Stimulated activated CD4-positive, alpha-beta T cell treated with anti-CD3 and anti-CD28 coated beads, Interleukin-4, amount 100 ng/mL, for 1 hour (primary cell): ENCODE data around the gene ATG5.
"Not testable (repeated sequence)": the region's sequence is repeated elsewhere in the genome, so short reads cannot be mapped to it uniquely, and the experiment has no call there.

Experiments
- DNase-seq: peaks from one replicate; pipeline ENCODE4 v3.0.0-alpha.2; 2020

Gene ATG5

GRCh38 chr6:106309766-106310373, 15.7 kb downstream of the ATG5 start:
- DNase-seq, result no peak

DNA sequence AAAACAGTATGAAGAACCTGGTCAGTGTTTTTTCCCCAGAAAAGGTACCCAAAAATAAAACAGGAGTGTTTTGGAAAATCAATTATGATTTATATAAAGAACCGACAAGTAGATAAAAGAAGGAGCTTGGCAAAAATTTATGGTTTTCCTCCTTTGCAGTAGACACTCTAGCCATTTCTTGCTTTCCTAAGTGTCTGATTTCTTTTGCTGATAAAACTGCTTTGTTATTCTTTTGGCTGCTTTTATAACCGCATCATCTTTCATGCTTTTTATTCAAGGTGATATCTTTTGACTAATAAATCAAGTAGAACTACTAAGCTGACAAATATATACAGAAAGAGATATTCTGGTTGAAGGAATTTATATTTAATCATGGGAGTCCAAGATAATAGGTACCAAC, 16.6 kb downstream of the ATG5 start:
- DNase-seq, result no peak

DNA sequence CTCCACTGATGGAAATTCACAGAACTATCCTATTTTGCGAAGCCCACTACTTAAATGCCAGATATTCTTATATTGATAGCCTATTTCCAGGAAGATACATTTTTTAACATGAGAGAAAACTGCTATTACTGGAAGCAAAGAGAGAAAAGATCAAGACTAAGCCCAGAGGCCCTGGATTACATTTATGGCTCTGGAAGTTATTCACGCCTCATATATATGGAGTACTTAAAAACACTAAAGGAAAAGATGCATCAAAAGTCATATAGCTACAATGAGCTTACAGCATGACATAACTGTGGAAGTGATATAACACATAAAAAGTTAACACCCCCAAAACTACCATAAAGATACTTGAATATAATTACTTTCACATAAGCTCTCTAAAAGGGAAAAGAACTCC, 19.8 kb downstream of the ATG5 start:
- DNase-seq, result no peak

DNA sequence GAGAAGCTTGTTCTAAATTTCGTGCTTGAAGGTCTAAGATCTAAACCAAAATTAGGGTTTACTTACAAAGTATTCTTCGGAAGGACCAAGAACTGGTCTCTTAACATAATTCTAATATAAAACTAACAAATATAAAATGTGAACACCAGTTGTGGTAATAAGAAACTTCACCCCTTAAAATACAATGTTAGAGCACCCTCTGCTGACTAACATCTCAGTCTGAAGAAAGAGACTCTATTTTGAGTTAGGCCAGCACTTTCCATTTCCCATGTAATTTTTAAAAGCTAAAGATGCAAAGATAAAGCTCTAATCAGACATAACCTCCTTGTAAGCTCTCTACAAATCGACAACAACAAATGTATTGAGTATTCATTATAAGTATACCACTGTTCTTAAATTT, 24.6 kb downstream of the ATG5 start:
- no peak for DNase-seq

- no peak for DNase-seq
Measured at GRCh38 chr6:106300020-106300780, 25.4 kb downstream of the ATG5 start.

DNA sequence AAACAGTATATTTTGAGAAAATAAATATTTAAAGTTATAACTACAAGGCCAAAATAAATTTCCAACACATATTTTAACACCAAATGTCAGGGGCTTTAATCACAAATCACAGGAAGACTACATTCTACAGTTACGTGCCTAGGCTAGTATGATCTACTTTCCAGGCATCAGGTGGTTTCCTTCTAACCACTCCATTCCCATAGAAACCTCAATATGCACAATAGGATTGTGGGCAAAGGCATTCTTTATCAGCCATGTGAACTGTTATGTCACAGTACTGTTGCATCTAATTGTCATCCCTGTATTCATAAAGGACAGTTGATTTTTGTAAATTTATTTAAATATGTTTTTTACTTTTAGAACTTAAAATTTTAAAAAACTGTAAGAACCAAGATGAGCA, 32.4 kb downstream of the ATG5 start:
- DNase-seq, result no peak

GRCh38 chr6:106290954-106291353, 34.6 kb downstream of the ATG5 start:
- no peak for DNase-seq

DNA sequence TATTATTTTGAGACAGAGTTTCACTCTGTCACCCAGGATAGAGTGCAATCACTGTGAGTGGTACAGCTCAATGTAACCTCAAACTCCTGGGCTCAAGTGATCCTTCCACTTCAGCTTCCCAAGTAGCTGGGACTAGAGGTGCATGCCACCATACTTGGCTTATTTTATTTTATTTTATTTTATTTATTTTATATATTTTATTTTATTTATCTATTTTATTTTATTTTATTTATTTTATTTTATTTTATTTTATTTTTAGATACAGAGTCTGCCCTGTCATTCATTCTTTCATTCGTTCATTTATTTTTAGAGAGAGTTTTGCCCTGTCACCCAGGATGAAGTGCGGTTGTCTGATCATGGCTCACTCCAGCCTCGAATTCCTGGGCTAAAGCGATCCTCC, 35.5 kb downstream of the ATG5 start:
- DNase-seq, result no peak

DNA sequence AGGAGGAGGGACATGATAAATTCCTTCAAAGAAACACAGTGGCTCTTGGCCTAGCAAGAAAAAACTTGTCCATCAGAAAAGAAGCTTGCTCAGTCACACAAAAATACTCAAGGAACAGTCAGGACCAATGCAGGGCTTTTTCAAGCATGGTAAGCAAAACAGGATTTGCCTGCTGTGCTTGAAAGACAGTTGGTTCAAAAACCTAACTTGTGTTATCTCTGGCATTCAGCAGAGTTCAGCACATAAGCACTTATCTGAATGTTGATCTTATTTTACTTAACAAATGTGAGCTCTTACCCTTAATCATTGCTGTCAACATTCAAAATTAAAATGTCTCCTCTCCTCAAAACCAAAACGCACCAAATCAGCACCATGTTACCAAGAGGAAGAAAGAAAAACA, 38.3 kb downstream of the ATG5 start:
- no peak for DNase-seq

- DNase-seq, result no peak
Measured at GRCh38 chr6:106286746-106287145, 38.8 kb downstream of the ATG5 start.

DNA sequence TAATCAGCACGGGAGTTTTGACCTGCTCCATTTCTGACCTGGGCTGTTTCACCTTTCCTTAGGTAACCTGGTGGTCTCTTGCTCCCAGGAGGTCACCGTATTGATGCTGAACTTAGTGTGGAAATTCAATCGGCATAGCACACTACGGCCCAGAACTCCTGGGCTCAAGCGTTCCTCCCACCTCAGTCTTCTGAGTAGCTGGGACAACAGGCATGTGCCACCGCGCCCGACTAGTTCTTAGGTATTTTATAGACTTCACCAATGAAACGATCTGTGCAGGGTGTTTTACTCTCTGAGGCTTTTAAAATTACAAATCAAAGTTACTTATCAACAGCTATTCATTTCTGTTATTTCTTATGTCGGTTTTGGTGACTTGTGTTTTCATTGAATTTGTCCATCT, 42.1 kb downstream of the ATG5 start:
- no peak for DNase-seq

DNA sequence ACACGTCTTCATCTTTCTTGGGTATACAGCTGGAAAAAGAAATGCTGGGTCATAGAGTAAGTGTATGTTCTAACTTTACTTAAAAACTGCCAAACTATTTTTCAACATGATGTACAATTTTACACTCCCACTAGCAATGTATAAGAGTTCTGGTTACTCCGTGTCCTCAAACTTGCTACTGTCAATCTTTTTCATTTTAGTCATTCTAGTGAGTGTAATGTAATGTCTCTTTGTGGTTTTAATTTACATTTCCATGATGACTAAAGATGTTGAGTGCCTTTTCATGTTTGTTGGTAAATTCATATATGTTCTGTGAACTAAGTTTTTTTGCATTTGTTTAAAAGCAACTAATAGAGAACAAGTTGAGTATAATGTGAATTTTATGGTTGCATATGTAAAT, 43.9 kb downstream of the ATG5 start:
- DNase-seq, result no peak

DNA sequence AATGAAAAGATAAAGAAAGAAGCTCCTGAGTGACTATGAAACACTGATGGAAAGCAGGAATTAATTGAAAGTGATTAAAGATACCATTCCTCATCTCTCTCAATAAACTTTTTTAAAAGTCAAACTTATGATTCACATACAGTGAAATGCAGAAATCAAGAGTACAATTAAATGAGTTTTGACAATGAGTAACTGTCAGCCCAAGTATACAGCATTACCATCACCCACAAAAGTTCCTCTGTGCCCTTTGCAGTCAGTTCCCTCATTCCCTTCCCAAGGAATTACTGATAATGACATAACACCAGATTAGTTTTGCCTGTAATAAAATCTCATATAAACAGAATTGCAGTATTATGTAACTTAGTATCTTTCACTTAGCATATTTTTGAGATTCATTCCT, 44.5 kb downstream of the ATG5 start:
- DNase-seq, result no peak

DNA sequence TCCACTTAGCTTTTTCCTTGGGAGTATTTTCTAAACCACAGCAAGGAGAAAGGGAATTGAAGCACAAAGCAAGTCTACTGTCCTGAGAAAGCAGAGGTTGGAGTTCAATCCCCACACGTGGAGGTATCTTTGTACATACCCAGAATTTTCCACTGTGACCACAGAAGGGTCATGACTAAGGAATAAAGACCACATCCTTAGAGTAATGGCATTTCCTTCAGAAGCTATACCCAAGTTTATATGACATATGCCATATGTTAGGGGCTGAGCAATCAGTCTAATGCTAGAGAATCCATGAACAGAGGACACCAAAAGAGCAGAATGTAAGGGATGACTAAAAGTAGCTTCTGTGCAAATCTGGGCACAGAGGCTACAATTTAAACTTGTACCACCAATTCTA, 46.4 kb downstream of the ATG5 start:
- DNase-seq, result no peak

DNA sequence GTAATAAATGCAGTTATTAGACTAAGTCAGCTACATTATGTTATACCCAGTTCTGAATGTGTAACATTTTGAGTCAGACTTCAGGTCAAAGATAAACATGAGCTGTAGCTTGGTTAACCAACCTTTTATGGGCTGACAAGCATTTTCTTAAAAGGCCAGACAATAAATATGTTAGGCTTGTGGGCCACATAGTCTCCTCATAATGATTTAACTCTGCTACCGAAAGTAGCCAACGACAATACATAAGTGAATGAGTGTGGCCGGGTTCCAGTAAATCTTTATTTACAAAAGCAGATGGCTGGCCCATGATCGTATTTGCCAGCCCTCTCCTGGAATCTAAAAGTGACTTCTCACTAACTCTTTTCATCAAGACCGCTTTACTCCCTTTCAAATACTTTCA, 49.9 kb downstream of the ATG5 start:
- DNase-seq, result no peak

DNA sequence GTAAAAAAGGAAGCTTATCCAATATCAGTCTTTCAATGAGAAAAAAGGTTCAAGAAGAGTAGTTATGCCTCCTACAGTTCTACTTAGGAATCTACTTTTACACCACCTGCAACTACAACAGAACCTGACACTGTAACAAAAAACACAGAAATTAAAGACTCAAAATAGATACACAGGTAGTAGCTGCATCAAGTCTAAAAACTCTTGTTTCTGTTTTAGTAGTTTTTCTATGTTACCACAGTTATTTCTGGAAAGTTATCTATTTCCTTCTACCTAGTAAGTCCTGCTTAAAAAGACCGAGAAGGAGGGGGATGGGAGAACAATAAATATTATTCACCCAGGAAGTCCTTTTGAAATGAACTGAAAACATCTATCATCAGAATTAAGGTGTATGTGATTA, 52.5 kb downstream of the ATG5 start:
- no peak for DNase-seq

DNA sequence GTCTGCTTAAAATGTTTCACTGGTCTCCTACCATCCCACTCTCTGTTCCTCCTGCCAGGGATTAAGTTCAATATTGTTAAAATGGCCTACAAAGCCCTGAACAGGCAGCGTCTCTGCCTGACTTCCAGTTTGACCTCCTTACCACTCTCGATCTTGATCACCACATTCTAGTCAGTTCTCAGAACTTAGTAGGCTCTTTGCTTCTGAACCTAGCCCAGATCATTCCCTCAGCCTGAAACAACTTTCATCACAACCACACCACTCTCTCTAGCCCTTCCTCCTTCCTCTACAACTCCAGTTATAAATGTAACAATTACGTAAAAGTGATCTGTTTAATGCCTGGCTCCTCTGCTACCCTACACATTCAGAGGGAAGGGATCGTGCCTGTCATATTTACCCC, 53.3 kb downstream of the ATG5 start:
- no peak for DNase-seq

GRCh38 chr6:106270414-106270813, 55.1 kb downstream of the ATG5 start:
- no peak for DNase-seq

DNA sequence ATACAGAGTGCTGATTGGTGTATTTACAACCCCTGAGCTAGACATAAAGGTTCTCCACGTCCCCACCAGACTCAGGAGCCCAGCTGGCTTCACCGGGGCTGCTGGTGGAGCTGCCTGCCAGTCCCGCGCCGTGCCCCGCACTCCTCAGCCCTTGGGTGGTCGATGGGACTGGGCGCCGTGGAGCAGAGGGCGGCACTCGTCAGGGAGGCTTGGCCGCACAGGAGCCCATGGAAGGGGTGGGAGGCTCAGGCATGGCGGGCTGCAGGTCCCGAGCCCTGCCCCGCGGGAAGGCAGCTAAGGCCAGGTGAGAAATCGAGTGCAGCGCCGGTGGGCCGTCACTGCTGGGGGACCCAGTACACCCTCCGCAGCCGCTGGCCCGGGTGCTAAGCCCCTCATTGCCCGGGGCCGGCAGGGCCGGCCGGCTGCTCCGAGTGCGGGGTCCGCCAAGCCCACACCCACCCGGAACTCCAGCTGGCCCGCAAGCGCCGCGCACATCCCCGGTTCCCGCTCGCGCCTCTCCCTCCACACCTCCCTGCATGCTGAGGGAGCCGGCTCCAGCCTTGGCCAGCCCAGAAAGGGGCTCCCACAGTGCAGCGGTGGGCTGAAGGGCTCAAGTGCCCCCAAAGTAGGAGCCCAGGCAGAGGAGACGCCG, 56.2 kb downstream of the ATG5 start:
- DNase-seq, result not testable (repeated sequence)

DNA sequence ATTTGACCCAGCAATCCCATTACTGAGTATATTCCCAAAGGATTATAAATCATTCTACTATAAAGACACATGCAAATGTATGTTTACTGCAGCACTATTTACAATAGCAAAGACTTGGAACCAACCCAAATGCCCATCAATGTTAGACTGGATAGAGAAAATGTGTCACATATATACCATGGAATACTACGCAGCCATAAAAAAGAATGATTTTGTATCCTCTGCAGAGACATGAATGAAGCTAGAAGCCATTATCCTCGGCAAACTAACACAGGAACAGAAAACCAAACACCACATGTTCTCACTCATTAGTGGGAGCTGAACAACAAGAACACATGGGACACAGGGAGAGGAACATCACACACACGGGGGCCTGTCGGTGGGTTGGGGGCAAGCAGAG, 57.1 kb downstream of the ATG5 start:
- not testable (repeated sequence) for DNase-seq

GRCh38 chr6:106264433-106264832, 61.1 kb downstream of the ATG5 start:
- not testable (repeated sequence) for DNase-seq

DNA sequence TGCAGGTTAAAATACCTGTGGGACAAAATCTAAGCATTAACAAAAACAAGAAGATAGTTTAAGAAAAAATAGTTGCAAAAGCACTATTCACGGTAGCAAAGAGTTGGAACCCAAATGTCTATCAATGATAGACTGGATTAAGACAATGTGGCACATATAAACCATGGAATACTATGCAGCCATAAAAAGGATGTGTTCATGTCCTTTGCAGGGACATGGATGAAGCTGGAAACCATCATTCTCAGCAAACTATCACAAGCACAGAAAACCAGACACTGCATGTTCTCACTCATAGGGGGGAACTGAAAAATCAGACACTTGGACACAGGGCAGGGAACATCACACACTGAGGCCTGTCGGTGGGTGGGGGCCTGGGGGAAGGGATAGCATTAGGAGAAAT, 65.8 kb downstream of the ATG5 start:
- DNase-seq, result not testable (repeated sequence)

DNA sequence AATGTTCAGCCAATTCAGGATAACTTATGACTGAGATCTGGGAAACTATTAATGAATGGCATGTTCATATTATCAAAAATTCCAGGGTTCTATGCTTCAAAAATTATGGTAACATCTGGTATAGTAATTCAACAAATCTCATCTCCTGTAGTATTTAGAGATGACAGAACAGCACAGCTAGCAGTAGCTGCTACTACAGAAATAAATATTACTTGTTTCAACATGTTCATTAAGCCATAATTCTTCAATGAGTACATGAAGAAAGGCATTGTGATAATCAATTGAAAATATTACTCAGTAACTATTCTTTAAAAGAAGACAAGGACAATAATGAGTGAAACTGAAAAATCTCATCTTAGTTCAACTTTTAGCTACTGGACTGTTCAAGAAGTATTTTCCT, 66.8 kb downstream of the ATG5 start:
- no peak for DNase-seq

GRCh38 chr6:106257195-106257594, 68.4 kb downstream of the ATG5 start:
- DNase-seq, result no peak
